GM12878 (cell line): ENCODE data around the gene E2F2. TPM values are rescaled to one million over a fixed set of nuclear protein-coding genes. Genes with fewer than 3 reads are reported as not detected.

Source experiments
- ATF7 ChIP-seq: fragments of 450-650 bp; IDR thresholded peaks from 2 replicates; pipeline ENCODE4 v1.6.1; 2016; ENCODE audit warnings: low read depth, mild to moderate bottlenecking
- CEBPZ ChIP-seq: fragments of 150-350 bp; IDR thresholded peaks from 2 replicates; pipeline ENCODE4 v1.6.1; 2016; ENCODE audit warnings: low read depth, low read length
- CHD1 ChIP-seq: IDR thresholded peaks from 2 replicates; pipeline ENCODE4 v1.6.1; 2012; ENCODE audit warnings: low read depth, low read length, improper control_type of control experiment
- DPF2 ChIP-seq: fragments of 450-650 bp; IDR thresholded peaks from 2 replicates; pipeline ENCODE4 v1.6.1; 2017; ENCODE audit warnings: mild to moderate bottlenecking
- IKZF2 ChIP-seq, 2 experiments: fragments of 450-650 bp; IDR thresholded peaks; 2 replicates each; pipeline ENCODE4 v1.6.1; 2017; ENCODE audit warnings: mild to moderate bottlenecking in 2 of 2, moderate library complexity in 2 of 2
- POLR2AphosphoS2 ChIP-seq: IDR thresholded peaks from 2 replicates; pipeline ENCODE4 v1.6.1; 2011; ENCODE audit warnings: low read depth, mild to moderate bottlenecking, low read length, improper control_type of control experiment, moderate library complexity
- SKIL ChIP-seq: fragments of 450-650 bp; IDR thresholded peaks from 2 replicates; pipeline ENCODE4 v1.6.1; 2017; ENCODE audit warnings: mild to moderate bottlenecking, low read depth, inconsistent platforms; ENCODE audit not compliant: poor library complexity, severe bottlenecking
- USF2 ChIP-seq: IDR thresholded peaks from 2 replicates; pipeline ENCODE4 v1.6.1; 2011; ENCODE audit warnings: low read depth, low read length, improper control_type of control experiment, borderline replicate concordance
- WRNIP1 ChIP-seq: IDR thresholded peaks from 2 replicates; pipeline ENCODE4 v1.6.1; 2011; ENCODE audit warnings: low read depth, low read length, improper control_type of control experiment, borderline replicate concordance
- ZZZ3 ChIP-seq: IDR thresholded peaks from 2 replicates; pipeline ENCODE4 v1.6.1; 2011; ENCODE audit warnings: low read depth; ENCODE audit not compliant: control insufficient read depth, insufficient read length
- polyA plus RNA-seq, 11 experiments: library from polyadenylated mRNA; depleted of rRNA in 4 of 11; unstranded in 6 of 11; stranded (reverse) in 5 of 11; fragments of >200 nt; fragmentation: Nextera tagmentation in 4 of 11; fragmentation: Illumina TruSeq in 1 of 11; extraction: Ambion mirVana in 4 of 11; extraction: Trizol in 1 of 11; gene quantifications; 1 replicate in 1 of 11; 2 replicates in 10 of 11; pipeline versions ENCODE4 v1.2.1 to v1.2.3, GENCODE V29; 2011 to 2016; ENCODE audit warnings: inconsistent platforms in 2 of 11, missing spikeins in 2 of 11, low read depth in 1 of 11
- total RNA-seq, 4 experiments: library from RNA; depleted of rRNA in 3 of 4; stranded (reverse); fragments of >200 nt in 3 of 4; fragmentation: Illumina TruSeq in 1 of 4; extraction: Trizol in 1 of 4; gene quantifications; 2 replicates each; pipeline versions ENCODE4 v1.2.1 to v1.2.3, GENCODE V29; 2013 to 2021

Gene E2F2
- total and polyA plus RNA-seq, 10 of the 15 experiments (the other 5 are each of a cell fraction or from before 2014, with no cell fraction given) = 3.8 to 27.2 (median 14.6) TPM

- TF ChIP-seq SKIL = no peak
- no peak for TF ChIP-seq ATF7
- no peak for TF ChIP-seq WRNIP1
- no peak for TF ChIP-seq ZZZ3
- TF ChIP-seq POLR2AphosphoS2 = no peak
- no peak for TF ChIP-seq IKZF2 (IDR thresholded peaks at IDR 0.05)
- TF ChIP-seq DPF2 = no peak
- TF ChIP-seq CHD1 = no peak
- TF ChIP-seq USF2 = no peak
- no peak for TF ChIP-seq CEBPZ
These were observed 3.7 kb downstream of the E2F2 start (continued) for GRCh38 chr1:23527366-23527765.
